ENCODE measurements around the gene HCAR2. TPM values are rescaled to one million over a fixed set of nuclear protein-coding genes. Genes with fewer than 3 reads are reported as not detected.

The HCAR2 gene
- total and polyA plus RNA-seq, 11 donors, result 0.11 to 4.3 (median 0.69) TPM; not detected in 6

GRCh38 chr12:122669397-122670070, 33.6 kb downstream of the HCAR2 start:
- 68 to 78% (median 71%) methylated on average over 5 of the region's 5 CpGs for WGBS, 4 donors
- TF ChIP-seq POLR2A (IDR thresholded peaks at IDR 0.05), result no peak
- TF ChIP-seq CTCF (IDR thresholded peaks at IDR 0.05), result no peak
- intact Hi-C loops (cut with DNase I), result no loop called here
- Histone ChIP-seq H3K4me1 (no peaks in the 10 kb centered on the region), H3K36me3 (no peaks in the 10 kb centered on the region), H3K4me3 (no peak overlapping the region), H3K27ac (no peak overlapping the region), H3K27me3 (peaks cover 0 to 9% (median 0%) of the 10 kb centered on the region in 9 donors), H3K9me3 (no peaks in the 10 kb centered on the region)
- DNase-seq (no peak), ATAC-seq (no peak)

- Histone ChIP-seq H3K4me3 (no peak overlapping the region), H3K4me1 (no peaks in the 10 kb centered on the region), H3K36me3 (no peaks in the 10 kb centered on the region), H3K9me3 (no peaks in the 10 kb centered on the region), H3K27ac (no peak overlapping the region), H3K27me3 (no peaks in the 10 kb centered on the region)
- 76 to 85% (median 79%) methylated on average over 2 of the region's 2 CpGs for WGBS, 4 donors
- intact Hi-C loops (cut with DNase I), result no loop called here
- no peak for TF ChIP-seq CTCF (IDR thresholded peaks at IDR 0.05)
- TF ChIP-seq POLR2A (IDR thresholded peaks at IDR 0.05), result no peak
- DNase-seq, result no peak
- no peak for ATAC-seq
These were observed 34.9 kb downstream of the HCAR2 start for GRCh38 chr12:122668268-122668667.

GRCh38 chr12:122665759-122666158, 37.4 kb downstream of the HCAR2 start:
- Histone ChIP-seq H3K9me3 (no peaks in the 10 kb centered on the region), H3K4me1 (no peaks in the 10 kb centered on the region), H3K27me3 (no peaks in the 10 kb centered on the region), H3K4me3 (no peak overlapping the region), H3K27ac (no peak overlapping the region), H3K36me3 (no peaks in the 10 kb centered on the region)
- 90 to 95% (median 92%) methylated on average over 5 of the region's 5 CpGs for WGBS, 4 donors
- no peak for ATAC-seq
- no peak for TF ChIP-seq POLR2A (IDR thresholded peaks at IDR 0.05)
- TF ChIP-seq CTCF (IDR thresholded peaks at IDR 0.05), result no peak
- DNase-seq, result no peak
- intact Hi-C loops (cut with DNase I), result no loop called here

- TF ChIP-seq CTCF (IDR thresholded peaks at IDR 0.05) (no peak), POLR2A (IDR thresholded peaks at IDR 0.05) (no peak)
These were observed 37.8 kb downstream of the HCAR2 start for GRCh38 chr12:122665349-122665748.

More at GRCh38 chr12:122665349-122665748, 37.8 kb downstream of the HCAR2 start:
- Histone ChIP-seq H3K9me3 (no peaks in the 10 kb centered on the region), H3K27ac (no peak overlapping the region), H3K4me1 (no peaks in the 10 kb centered on the region), H3K4me3 (no peak overlapping the region), H3K27me3 (no peaks in the 10 kb centered on the region), H3K36me3 (no peaks in the 10 kb centered on the region)
- intact Hi-C loops (cut with DNase I), result no loop called here
- 84 to 90% (median 88%) methylated on average over 8 of the region's 8 CpGs for WGBS, 4 donors
- no peak for ATAC-seq
- no peak for DNase-seq
